HepG2 (cell line): ENCODE measurements around the gene ARPP19. TPM values are rescaled to one million over a fixed set of nuclear protein-coding genes. Genes with fewer than 3 reads are reported as not detected.

Experiments used
- CENPX ChIP-seq: sonication (generic); formaldehyde crosslinking; IDR thresholded peaks from 2 replicates; pipeline ENCODE4 v1.9.0; 2021; ENCODE audit warnings: mild to moderate bottlenecking, missing genetic modification reagents, moderate library complexity
- NR1H2 ChIP-seq: sonication (generic); formaldehyde crosslinking; IDR thresholded peaks from 2 replicates; pipeline ENCODE4 v1.8.1; 2022; ENCODE audit warnings: low read depth, missing genetic modification reagents, borderline replicate concordance
- NR3C1 ChIP-seq: sonication (generic); formaldehyde crosslinking; IDR thresholded peaks from 2 replicates; pipeline ENCODE4 v1.4.0; 2020; ENCODE audit warnings: missing genetic modification reagents
- POLR2G ChIP-seq: fragments of 200-400 bp; formaldehyde crosslinking; IDR thresholded peaks from 2 replicates; pipeline ENCODE4 v1.6.1; 2018; ENCODE audit warnings: mild to moderate bottlenecking, low read depth, low read length, moderate library complexity
- ZFP41 ChIP-seq: sonication (generic); formaldehyde crosslinking; IDR thresholded peaks from 2 replicates; pipeline ENCODE4 v1.4.0; 2020; ENCODE audit warnings: mild to moderate bottlenecking, missing genetic modification reagents, borderline replicate concordance
- ZFY ChIP-seq: sonication (generic); formaldehyde crosslinking; IDR thresholded peaks from 2 replicates; pipeline ENCODE4 v1.4.0; 2020; ENCODE audit warnings: missing genetic modification reagents
- ZMYM3 ChIP-seq: sonication (generic); formaldehyde crosslinking; IDR thresholded peaks from 2 replicates; pipeline ENCODE4 v1.5.1; 2020; ENCODE audit warnings: mild to moderate bottlenecking, missing genetic modification reagents
- ZNF124 ChIP-seq: sonication (generic); formaldehyde crosslinking; IDR thresholded peaks from 2 replicates; pipeline ENCODE4 v1.4.0; 2020; ENCODE audit warnings: missing genetic modification reagents
- polyA plus RNA-seq, 8 experiments: library from polyadenylated mRNA; depleted of rRNA in 3 of 8; stranded (reverse) in 7 of 8; unstranded in 1 of 8; fragments of >200 nt; fragmentation: Illumina TruSeq in 4 of 8; extraction: Trizol in 4 of 8; gene quantifications; 2 replicates each; pipeline versions ENCODE4 v1.2.1 to v1.2.3, GENCODE V29; 2011 to 2016; ENCODE audit warnings: low read depth in 4 of 8, missing spikeins in 1 of 8, mixed read lengths in 1 of 8; ENCODE audit not compliant: insufficient read depth in 1 of 8
- total RNA-seq, 5 experiments: library from RNA; depleted of rRNA; stranded (reverse); fragments of >200 nt; fragmentation: Illumina TruSeq; extraction: Trizol; gene quantifications; 2 replicates each; pipeline ENCODE4 v1.2.3, GENCODE V29; 2016; ENCODE audit warnings: low read depth in 1 of 5
- TF ChIP-seq, protein P1 (sequence below): sonication (generic); formaldehyde crosslinking; IDR thresholded peaks from 2 replicates; pipeline ENCODE4 v1.5.1; 2020; ENCODE audit warnings: mild to moderate bottlenecking, missing genetic modification reagents, moderate library complexity
- TF ChIP-seq, protein P2 (sequence below): sonication (generic); formaldehyde crosslinking; IDR thresholded peaks from 2 replicates; pipeline ENCODE4 v1.4.0; 2020; ENCODE audit warnings: missing genetic modification reagents
- TF ChIP-seq, protein P3 (sequence below): sonication (generic); formaldehyde crosslinking; IDR thresholded peaks from 2 replicates; pipeline ENCODE4 v1.9.0; 2022; ENCODE audit warnings: missing genetic modification reagents, mild to moderate bottlenecking, borderline replicate concordance
- TF ChIP-seq, protein P4 (sequence below): sonication (generic); formaldehyde crosslinking; IDR thresholded peaks from 2 replicates; pipeline ENCODE4 v1.9.0; 2021; ENCODE audit warnings: missing genetic modification reagents, borderline replicate concordance

Gene ARPP19
- total and polyA plus RNA-seq, 2 of the 13 experiments (the other 11 are each of a cell fraction or from before 2014, with no cell fraction given), result 70.8 to 123 TPM

DNA sequence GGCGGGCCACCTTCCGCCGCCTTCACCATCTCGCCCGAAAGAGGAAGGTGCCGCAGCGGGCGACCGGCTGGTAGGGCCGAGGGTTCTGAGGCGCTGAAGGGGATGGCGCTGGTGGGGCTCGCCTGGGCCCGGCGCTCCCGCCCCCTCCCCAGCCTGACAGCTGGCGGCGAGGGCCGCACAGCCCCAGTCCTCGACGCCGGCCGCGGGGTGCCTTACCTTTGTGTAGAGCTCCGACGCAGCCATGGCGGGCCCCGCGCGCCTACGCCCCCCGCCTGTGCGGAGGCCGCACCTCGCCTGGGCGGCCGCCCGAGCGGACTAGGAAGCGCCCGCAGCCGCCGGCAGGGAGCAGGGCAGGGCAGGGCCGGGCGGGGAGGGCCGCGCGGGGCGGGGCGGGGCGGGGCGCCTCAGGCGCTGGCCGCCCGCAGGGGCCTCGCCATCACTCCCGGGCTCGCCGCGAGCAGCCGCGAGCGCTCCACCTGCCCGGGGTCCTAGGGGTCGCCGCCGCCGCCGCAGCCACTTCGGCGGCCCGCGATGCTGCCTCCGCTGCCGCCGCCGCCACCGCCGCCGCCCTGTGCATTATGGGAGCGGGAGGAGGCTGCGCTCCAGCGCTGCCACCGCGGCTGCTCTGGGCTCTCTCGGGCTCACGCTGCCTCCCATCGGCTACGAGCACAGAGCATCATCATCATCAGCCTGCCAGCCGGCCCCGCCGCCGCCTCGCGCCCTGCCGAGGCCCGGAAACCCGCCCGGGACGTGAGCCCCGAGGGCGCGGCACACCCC, 40.1 kb downstream of the ARPP19 start, which contains the start of gene MYO5A (continued):
- TF ChIP-seq, protein P1, sequence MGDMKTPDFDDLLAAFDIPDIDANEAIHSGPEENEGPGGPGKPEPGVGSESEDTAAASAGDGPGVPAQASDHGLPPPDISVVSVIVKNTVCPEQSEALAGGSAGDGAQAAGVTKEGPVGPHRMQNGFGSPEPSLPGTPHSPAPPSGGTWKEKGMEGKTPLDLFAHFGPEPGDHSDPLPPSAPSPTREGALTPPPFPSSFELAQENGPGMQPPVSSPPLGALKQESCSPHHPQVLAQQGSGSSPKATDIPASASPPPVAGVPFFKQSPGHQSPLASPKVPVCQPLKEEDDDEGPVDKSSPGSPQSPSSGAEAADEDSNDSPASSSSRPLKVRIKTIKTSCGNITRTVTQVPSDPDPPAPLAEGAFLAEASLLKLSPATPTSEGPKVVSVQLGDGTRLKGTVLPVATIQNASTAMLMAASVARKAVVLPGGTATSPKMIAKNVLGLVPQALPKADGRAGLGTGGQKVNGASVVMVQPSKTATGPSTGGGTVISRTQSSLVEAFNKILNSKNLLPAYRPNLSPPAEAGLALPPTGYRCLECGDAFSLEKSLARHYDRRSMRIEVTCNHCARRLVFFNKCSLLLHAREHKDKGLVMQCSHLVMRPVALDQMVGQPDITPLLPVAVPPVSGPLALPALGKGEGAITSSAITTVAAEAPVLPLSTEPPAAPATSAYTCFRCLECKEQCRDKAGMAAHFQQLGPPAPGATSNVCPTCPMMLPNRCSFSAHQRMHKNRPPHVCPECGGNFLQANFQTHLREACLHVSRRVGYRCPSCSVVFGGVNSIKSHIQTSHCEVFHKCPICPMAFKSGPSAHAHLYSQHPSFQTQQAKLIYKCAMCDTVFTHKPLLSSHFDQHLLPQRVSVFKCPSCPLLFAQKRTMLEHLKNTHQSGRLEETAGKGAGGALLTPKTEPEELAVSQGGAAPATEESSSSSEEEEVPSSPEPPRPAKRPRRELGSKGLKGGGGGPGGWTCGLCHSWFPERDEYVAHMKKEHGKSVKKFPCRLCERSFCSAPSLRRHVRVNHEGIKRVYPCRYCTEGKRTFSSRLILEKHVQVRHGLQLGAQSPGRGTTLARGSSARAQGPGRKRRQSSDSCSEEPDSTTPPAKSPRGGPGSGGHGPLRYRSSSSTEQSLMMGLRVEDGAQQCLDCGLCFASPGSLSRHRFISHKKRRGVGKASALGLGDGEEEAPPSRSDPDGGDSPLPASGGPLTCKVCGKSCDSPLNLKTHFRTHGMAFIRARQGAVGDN, result peak; percentile 81
- TF ChIP-seq ZMYM3 (CRISPR knock-in tag) (no peak), ZFP41 (CRISPR knock-in tag) (no peak), NR1H2 (no peak), ZFY (peak; percentile 68), ZNF124 (CRISPR knock-in tag) (no peak), CENPX (CRISPR knock-in tag) (no peak), NR3C1 (CRISPR knock-in tag) (no peak), POLR2G (0 out of 2 replicates have a peak, but pooled peaks have one; percentile 31)
- TF ChIP-seq, protein P2, sequence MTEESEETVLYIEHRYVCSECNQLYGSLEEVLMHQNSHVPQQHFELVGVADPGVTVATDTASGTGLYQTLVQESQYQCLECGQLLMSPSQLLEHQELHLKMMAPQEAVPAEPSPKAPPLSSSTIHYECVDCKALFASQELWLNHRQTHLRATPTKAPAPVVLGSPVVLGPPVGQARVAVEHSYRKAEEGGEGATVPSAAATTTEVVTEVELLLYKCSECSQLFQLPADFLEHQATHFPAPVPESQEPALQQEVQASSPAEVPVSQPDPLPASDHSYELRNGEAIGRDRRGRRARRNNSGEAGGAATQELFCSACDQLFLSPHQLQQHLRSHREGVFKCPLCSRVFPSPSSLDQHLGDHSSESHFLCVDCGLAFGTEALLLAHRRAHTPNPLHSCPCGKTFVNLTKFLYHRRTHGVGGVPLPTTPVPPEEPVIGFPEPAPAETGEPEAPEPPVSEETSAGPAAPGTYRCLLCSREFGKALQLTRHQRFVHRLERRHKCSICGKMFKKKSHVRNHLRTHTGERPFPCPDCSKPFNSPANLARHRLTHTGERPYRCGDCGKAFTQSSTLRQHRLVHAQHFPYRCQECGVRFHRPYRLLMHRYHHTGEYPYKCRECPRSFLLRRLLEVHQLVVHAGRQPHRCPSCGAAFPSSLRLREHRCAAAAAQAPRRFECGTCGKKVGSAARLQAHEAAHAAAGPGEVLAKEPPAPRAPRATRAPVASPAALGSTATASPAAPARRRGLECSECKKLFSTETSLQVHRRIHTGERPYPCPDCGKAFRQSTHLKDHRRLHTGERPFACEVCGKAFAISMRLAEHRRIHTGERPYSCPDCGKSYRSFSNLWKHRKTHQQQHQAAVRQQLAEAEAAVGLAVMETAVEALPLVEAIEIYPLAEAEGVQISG (CRISPR knock-in tag), result peak; percentile 61; the same call in 1 of the 2 replicates
- TF ChIP-seq, protein P3, sequence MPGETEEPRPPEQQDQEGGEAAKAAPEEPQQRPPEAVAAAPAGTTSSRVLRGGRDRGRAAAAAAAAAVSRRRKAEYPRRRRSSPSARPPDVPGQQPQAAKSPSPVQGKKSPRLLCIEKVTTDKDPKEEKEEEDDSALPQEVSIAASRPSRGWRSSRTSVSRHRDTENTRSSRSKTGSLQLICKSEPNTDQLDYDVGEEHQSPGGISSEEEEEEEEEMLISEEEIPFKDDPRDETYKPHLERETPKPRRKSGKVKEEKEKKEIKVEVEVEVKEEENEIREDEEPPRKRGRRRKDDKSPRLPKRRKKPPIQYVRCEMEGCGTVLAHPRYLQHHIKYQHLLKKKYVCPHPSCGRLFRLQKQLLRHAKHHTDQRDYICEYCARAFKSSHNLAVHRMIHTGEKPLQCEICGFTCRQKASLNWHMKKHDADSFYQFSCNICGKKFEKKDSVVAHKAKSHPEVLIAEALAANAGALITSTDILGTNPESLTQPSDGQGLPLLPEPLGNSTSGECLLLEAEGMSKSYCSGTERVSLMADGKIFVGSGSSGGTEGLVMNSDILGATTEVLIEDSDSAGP (CRISPR knock-in tag), result 0 out of 2 replicates have a peak, but pooled peaks have one; percentile 50
- TF ChIP-seq, protein P4, sequence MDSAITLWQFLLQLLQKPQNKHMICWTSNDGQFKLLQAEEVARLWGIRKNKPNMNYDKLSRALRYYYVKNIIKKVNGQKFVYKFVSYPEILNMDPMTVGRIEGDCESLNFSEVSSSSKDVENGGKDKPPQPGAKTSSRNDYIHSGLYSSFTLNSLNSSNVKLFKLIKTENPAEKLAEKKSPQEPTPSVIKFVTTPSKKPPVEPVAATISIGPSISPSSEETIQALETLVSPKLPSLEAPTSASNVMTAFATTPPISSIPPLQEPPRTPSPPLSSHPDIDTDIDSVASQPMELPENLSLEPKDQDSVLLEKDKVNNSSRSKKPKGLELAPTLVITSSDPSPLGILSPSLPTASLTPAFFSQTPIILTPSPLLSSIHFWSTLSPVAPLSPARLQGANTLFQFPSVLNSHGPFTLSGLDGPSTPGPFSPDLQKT, result no peak
